ENCODE data around the gene AP4M1. TPM values are rescaled to one million over a fixed set of nuclear protein-coding genes. Genes with fewer than 3 reads are reported as not detected.

Gene AP4M1, protein sequence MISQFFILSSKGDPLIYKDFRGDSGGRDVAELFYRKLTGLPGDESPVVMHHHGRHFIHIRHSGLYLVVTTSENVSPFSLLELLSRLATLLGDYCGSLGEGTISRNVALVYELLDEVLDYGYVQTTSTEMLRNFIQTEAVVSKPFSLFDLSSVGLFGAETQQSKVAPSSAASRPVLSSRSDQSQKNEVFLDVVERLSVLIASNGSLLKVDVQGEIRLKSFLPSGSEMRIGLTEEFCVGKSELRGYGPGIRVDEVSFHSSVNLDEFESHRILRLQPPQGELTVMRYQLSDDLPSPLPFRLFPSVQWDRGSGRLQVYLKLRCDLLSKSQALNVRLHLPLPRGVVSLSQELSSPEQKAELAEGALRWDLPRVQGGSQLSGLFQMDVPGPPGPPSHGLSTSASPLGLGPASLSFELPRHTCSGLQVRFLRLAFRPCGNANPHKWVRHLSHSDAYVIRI
- 39.4 and 39.9 TPM in 2 replicates for polyA plus RNA-seq (2014; cell fraction: cytosol; rRNA removed)
- 52.2 and 119 TPM in 2 replicates for polyA plus RNA-seq (2014; cell fraction: nucleus; rRNA removed)

GRCh38 chr7:100101016-100101862 is at the start of gene AP4M1, which contains the start of gene MCM7:
TSS of gene AP4M1 (plus strand) at chr7:100101643. CDS start at chr7:100101715, 72 bp downstream.
TSS of gene MCM7 (minus strand) at chr7:100101397. CDS start at chr7:100101294, 103 bp downstream.
- peak; percentile 99 for DNase-seq (ENCODE audit: low spot score)

DNA sequence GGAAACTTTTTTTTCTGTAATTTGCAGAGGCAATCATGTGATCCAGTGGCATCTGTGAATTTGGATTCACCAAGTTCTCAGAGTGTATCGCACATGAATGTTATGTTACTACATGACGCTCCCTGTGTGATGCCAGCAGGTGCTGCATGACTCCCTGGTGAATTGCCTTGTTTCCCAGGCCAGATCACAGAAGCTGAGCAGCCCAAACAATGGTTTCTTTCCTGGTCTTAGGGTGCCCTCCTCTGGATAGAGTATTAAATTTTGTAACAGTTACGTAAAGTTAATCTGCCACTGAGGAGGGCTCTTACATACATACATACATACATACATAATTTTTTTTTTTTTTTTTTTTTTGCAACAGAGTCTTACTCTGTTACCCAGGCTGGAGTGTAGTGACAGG is 48.2 kb upstream of the AP4M1 start:
- DNase-seq (ENCODE audit: low spot score) = peak; percentile 52

DNA sequence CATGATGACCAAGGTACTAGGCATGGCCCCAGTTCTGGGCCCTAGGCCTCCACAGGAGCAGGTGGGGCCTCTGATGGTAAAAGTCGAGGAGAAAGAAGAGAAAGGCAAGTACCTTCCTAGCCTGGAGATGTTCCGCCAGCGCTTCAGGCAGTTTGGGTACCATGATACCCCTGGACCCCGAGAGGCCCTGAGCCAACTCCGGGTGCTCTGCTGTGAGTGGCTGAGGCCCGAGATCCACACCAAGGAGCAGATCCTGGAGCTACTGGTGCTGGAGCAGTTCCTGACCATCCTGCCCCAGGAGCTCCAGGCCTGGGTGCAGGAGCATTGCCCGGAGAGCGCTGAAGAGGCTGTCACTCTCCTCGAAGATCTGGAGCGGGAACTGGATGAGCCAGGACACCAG is 44.4 kb upstream of the AP4M1 start:
- no peak for DNase-seq (ENCODE audit: low spot score)

- DNase-seq (ENCODE audit: low spot score) = no peak
Observed at GRCh38 chr7:100059251-100059739, 42.1 kb upstream of the AP4M1 start.

- DNase-seq (ENCODE audit: low spot score) = no peak
Observed at GRCh38 chr7:100061518-100062193, 39.8 kb upstream of the AP4M1 start.

- DNase-seq (ENCODE audit: low spot score) = no peak
Observed at GRCh38 chr7:100063376-100063775, 38.1 kb upstream of the AP4M1 start.

GRCh38 chr7:100064162-100064561 is 37.3 kb upstream of the AP4M1 start:
- no peak for DNase-seq (ENCODE audit: low spot score)

DNA sequence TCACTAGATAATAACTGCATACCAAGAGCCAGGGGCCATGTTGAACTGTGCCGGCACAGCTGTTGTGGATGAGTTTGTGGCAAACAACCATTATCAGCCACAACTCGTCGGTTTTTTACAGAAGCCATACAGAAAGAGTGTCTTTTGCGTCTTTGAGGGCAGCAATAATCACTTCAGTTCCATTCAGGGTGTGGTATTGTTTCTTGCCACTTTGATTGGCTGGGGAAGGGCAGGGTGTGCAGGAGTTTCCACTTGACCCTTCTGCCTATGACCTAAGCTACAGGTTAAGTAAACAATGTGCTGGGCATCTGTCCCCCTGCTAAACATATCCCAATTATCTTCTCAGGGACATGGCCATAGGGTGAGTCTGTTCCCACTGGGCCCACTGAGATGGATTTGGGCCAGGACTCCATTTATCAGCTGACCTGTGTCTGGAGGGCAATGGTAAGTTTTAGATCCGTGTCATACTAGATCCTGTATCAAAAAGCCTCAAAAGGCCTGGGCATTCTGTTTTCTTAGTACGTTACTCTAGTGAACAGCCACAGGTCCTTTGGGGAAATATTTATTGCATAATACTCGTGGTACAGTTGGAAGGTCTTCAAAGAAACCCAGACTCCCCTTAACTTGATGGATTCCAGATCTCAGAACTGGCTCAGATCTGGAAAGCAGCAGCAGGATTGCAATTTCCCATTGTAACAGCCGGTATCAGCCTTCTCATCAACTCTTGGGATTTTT is 35.8 kb upstream of the AP4M1 start:
- DNase-seq (ENCODE audit: low spot score) = peak; percentile 41

GRCh38 chr7:100066953-100067352 is 34.5 kb upstream of the AP4M1 start:
- no peak for DNase-seq (ENCODE audit: low spot score)

DNA sequence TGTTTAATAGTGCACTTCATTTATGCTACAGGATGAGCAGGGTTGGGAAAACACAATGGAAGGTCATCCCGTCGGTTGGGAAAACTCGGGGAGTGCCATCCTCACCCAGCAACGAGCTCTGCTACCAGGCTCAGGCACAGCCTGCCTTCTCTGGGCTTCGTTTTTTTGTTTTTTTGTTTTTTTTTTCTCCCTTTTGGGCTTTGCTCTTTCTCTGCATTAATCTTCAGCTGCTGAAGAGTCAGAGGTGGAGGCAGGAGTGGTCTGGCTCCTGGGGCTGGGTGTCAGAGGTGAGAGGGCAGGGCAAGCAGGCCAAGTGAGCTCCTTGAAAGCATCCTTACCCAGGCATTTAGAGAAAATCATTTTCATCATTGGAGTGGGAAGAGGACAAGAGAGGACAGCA is 31.5 kb upstream of the AP4M1 start:
- no peak for DNase-seq (ENCODE audit: low spot score)

- no peak for DNase-seq (ENCODE audit: low spot score)
Observed at GRCh38 chr7:100071018-100071723, 30.3 kb upstream of the AP4M1 start.

DNA sequence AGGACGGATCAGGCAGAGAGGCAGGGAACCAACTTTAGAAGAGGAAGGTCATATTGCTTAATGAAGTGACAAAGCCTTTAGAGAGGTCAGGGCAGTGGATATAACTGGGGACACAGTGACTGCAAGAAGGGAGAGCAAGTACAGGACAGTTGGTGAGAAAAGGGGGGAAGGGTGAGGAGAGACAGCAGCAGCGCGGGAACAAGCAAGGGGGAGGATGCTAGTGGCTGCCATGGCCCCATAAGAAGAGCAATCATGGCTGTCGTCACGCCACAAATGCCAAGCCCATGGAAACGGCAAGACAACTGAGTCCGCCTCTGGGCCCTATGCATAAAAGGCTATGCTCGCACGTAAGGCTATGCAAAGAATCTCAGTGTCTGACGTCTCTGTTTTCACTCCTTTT is 29.0 kb upstream of the AP4M1 start:
- DNase-seq (ENCODE audit: low spot score) = no peak

GRCh38 chr7:100074841-100075240 is 26.6 kb upstream of the AP4M1 start:
- no peak for DNase-seq (ENCODE audit: low spot score)

DNA sequence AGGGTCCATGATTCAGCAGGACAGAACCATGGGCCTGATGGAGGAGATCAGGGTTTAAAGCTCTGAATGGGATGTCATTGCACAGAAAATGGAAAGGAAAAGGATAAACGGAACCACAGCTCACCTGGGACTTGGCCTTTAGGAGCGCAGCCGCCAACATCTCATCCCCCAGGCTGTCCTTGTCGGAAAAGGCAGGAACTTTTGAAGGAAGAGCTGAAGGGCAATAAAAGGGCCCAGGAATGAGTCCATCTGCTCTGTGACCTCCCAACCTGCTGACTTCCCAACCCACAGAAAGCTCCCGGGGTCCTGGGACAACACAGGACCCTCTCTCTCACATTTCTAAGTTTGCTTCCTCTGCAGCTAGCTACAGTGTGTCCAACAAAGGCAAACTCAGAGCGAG is 26.0 kb upstream of the AP4M1 start:
- DNase-seq (ENCODE audit: low spot score) = no peak

DNA sequence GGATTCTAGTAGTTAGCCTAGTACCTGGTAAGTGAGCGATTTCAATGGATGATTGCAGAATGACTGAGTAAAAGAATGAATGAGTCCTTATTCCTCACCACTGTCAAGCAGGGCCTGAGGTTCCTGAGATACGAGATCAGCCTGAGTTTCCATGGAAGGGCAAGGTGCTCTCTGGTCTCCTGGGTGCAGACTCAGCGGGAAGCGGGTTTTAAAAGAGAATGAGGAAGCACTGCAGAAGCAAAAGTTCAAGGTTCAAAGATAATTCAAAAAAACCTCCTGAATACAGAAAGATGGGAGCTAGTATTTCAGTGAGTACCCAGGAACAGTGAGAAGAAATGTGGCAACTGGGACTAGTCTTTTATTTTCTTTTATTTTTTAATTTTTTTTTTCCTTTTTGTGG is 24.2 kb upstream of the AP4M1 start:
- no peak for DNase-seq (ENCODE audit: low spot score)

GRCh38 chr7:100079024-100079560 is 22.4 kb upstream of the AP4M1 start:
- DNase-seq (ENCODE audit: low spot score) = no peak

- peak; percentile 27 for DNase-seq (ENCODE audit: low spot score)
Observed at GRCh38 chr7:100080907-100081534, 20.4 kb upstream of the AP4M1 start.

- DNase-seq (ENCODE audit: low spot score) = peak; percentile 99
Observed at GRCh38 chr7:100081535-100082102, 19.8 kb upstream of the AP4M1 start, which contains the start of gene ZNF3. TSS of gene ZNF3 (minus strand) at chr7:100081723. CDS start at chr7:100077357, 4,366 bp downstream.

DNA sequence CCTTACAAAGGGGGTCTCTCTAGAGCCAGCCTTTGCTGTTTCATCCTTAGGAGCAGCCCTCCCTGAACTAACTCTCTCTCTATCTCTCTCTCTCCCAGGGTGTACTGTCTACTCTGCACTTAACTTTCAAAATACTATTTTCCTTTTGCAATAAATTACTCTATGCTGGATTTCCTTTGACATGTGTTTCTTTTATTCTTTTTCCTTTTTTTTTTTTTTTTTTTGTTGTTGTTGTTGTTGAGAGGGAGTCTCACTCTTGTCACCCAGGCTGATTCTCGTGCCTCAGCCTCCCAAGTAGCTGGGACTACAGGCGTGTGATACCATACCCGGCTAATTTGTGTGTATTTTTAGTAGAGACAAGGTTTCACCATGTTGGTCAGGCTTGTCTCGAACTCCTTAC is 18.5 kb upstream of the AP4M1 start:
- no peak for DNase-seq (ENCODE audit: low spot score)

Measured in SK-N-DZ (cell line).